ENCODE data around the gene RXRA. TPM values are rescaled to one million over a fixed set of nuclear protein-coding genes. Genes with fewer than 3 reads are reported as not detected.
A peak's percentile ranks its signal among the peaks of the same experiment; 100 is the strongest.

RXRA gene
- total RNA-seq, 1 experiment from 2014 or later, result 29.9 TPM

DNA sequence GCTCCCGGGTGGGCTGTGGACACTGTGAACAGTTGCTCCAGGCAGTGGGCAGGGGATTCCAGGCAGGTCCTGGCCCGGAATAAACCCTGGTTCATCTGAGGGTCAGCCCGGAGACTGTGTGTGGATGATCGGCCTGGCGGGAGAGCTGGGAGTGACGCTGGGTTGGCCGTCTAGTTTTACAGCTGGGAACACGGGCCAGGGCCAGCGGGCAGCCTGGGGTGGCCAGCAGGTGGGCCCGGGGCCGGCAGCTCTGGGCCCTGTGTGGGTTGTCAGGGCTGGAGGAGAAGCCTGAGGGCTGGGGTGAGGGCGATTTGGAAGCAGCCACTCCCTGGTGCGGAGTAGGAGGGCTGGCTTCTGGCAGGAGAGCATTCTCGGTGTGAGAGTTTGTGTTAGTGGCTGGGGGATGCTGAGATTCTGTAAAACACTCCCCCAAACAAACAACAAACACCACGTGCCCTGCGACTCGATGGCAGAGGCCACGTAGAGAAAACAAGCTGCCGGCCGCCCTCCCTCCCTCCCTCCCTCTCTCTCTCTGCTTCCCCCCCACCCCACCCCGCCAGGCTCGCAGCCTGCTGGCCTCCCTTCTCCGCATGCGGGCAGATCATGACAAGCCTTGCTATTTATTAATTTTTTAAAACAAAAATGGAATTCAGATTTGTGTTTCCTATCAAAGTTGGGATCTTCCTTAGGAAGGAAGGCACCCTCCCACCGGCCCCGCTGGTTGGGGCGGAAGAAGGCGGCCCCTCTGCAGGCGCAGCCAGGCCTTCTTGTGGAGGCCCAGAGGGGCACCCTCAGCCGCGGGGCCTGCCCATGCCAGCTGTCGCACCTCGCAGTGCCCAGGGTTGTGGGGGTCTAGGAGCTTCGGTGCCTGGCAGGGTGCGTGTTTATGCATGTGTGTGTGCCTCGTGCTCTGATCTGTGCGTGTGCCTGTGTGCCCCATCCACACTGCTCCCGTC, 49.5 kb downstream of the RXRA start:
- DNase-seq, result no peak
- no peaks in the 10 kb centered on the region for H3K4me1 ChIP-seq (ENCODE audit: insufficient read depth, low read length)
- no peaks in the 10 kb centered on the region for H3K9me3 Mint-ChIP-seq

More for the DNA sequence above, 49.5 kb downstream of the RXRA start:
- H3K27ac ChIP-seq (ENCODE audit: insufficient read length, low read depth, low read length), result no peak overlapping the region
- no peaks in the 10 kb centered on the region; the same call in 1 of the 2 replicates for H3K79me2 ChIP-seq (ENCODE audit: insufficient read depth, low read length)
- no peak overlapping the region for H2AFZ ChIP-seq (ENCODE audit: low read length)
- no peak overlapping the region for H4K91ac ChIP-seq (ENCODE audit: insufficient read length, low read depth, low read length)
- Mint-ChIP-seq H3K4me3 (no peak overlapping the region), H3K4me1 (peaks cover 2 to 19% of the 10 kb centered on the region in 2 experiments; a peak in 3 of 4 replicates), H3K27me3 (ENCODE audit: low read depth) (no peaks in the 10 kb centered on the region), H3K27ac (peak overlapping the region; percentile 42 to 89 (median 85); a peak in 6 of 7 replicates), H3K36me3 (ENCODE audit: insufficient read depth in 1 of 3, low read depth in 3 of 3) (no peaks in the 10 kb centered on the region; a peak in 1 of 7 replicates)
- H2BK20ac ChIP-seq (ENCODE audit: low read depth, low read length, poor library complexity, severe bottlenecking), result no peak overlapping the region
- H4K20me1 ChIP-seq (ENCODE audit: control insufficient read depth, insufficient read depth, insufficient read length), result peaks cover 2% of the 10 kb centered on the region
- H3T11ph ChIP-seq (ENCODE audit: low read length), result no peak overlapping the region
- H3K4ac ChIP-seq (ENCODE audit: low read depth, low read length), result no peak overlapping the region
- no peaks in the 10 kb centered on the region for H3K27me3 ChIP-seq (ENCODE audit: insufficient read depth, low read length)
- no peaks in the 10 kb centered on the region for H3K9me3 ChIP-seq (ENCODE audit: control insufficient read depth, low read depth, low read length)
- no peaks in the 10 kb centered on the region for H3K79me1 ChIP-seq (ENCODE audit: insufficient read depth, low read depth, low read length, poor library complexity, severe bottlenecking)
- no peak for TF ChIP-seq CTCF (conservative IDR thresholded peaks at IDR 0.05)
- H2BK12ac ChIP-seq (ENCODE audit: insufficient read length, low read depth, low read length), result no peak overlapping the region
- no peak overlapping the region for H3K9ac ChIP-seq (ENCODE audit: extremely low read depth, insufficient read length, low read length)
- WGBS (ENCODE audit: extremely low coverage, insufficient read length, low lambda C conversion rate), result no CpG with 5 or more reads among the region's 38 CpGs
- no peak overlapping the region for H2AK5ac ChIP-seq (ENCODE audit: insufficient read length, low read length)
- no peak overlapping the region for H3K4me2 ChIP-seq (ENCODE audit: insufficient read depth, insufficient read length, low read length)
- H4K8ac ChIP-seq (replicated peaks; ENCODE audit: insufficient read length, low read depth, low read length), result no peak overlapping the region
- H2BK5ac ChIP-seq (ENCODE audit: insufficient read length, low read length), result no peak overlapping the region
- H3K14ac ChIP-seq (ENCODE audit: insufficient read depth, low read length), result no peak overlapping the region; the same call in 1 of the 2 replicates
- no peak overlapping the region for H4K5ac ChIP-seq (ENCODE audit: insufficient read length, low read depth, low read length)
- H2BK15ac ChIP-seq (ENCODE audit: low read depth, low read length), result no peak overlapping the region
- no peak overlapping the region for H2BK120ac ChIP-seq (ENCODE audit: low read depth, low read length, poor library complexity, severe bottlenecking)
- no peaks in the 10 kb centered on the region for H3K23me2 ChIP-seq (ENCODE audit: insufficient read length, low read depth, low read length, poor library complexity, severe bottlenecking)
- H3K18ac ChIP-seq (ENCODE audit: insufficient read length, low read depth, low read length), result no peak overlapping the region
- no peak overlapping the region for H3K23ac ChIP-seq (ENCODE audit: insufficient read length, low read depth, low read length)
- H3K56ac ChIP-seq (ENCODE audit: insufficient read length, low read depth, low read length), result no peak overlapping the region
